ENCODE results near the gene NME5.
"Not testable (repeated sequence)": the region's sequence is repeated elsewhere in the genome, so short reads cannot be mapped to it uniquely, and the experiment has no call there.

NME5 gene

GRCh38 chr5:138083702-138084101 lies 55.5 kb downstream of the NME5 start, which contains the start of gene WNT8A:
WNT8A (plus strand) TSS chr5:138084033; CDS start chr5:138084128, 95 bp downstream.
- Histone ChIP-seq H3K36me3 (ENCODE audit: control insufficient read depth, insufficient read depth, low read length) (no peaks in the 10 kb centered on the region), H3K9me3 (ENCODE audit: control insufficient read depth, low read length) (no peaks in the 10 kb centered on the region), H3K27ac (ENCODE audit: insufficient read depth, low read depth, low read length, poor library complexity, severe bottlenecking) (no peak within 1 kb of the TSS), H3K4me3 (ENCODE audit: insufficient read depth, low read depth, low read length) (no peak within 1 kb of the TSS), H3K4me1 (ENCODE audit: control insufficient read depth, insufficient read depth, low read length) (peaks cover 3% of the 10 kb centered on the region), H3K27me3 (ENCODE audit: control insufficient read depth, insufficient read depth, low read length, poor library complexity, severe bottlenecking) (no peaks in the 10 kb centered on the region)
- 27 to 38% methylated on average over 5 of the region's 5 CpGs for WGBS, 2 experiments

GRCh38 chr5:138082033-138082432 lies 57.2 kb downstream of the NME5 start:
- WGBS, 2 experiments: 77 to 81% methylated on average over 4 of the region's 4 CpGs
- Histone ChIP-seq H3K36me3 (ENCODE audit: control insufficient read depth, insufficient read depth, low read length) (no peaks in the 10 kb centered on the region), H3K27me3 (ENCODE audit: control insufficient read depth, insufficient read depth, low read length, poor library complexity, severe bottlenecking) (no peaks in the 10 kb centered on the region), H3K4me1 (ENCODE audit: control insufficient read depth, insufficient read depth, low read length) (peaks cover 18% of the 10 kb centered on the region), H3K9me3 (ENCODE audit: control insufficient read depth, low read length) (no peaks in the 10 kb centered on the region), H3K27ac (ENCODE audit: insufficient read depth, low read depth, low read length, poor library complexity, severe bottlenecking) (no peak overlapping the region), H3K4me3 (ENCODE audit: insufficient read depth, low read depth, low read length) (no peak overlapping the region)

- no peak overlapping the region for H3K4me3 ChIP-seq (ENCODE audit: insufficient read depth, low read depth, low read length)
- peaks cover 18% of the 10 kb centered on the region for H3K4me1 ChIP-seq (ENCODE audit: control insufficient read depth, insufficient read depth, low read length)
- no peak overlapping the region for H3K27ac ChIP-seq (ENCODE audit: insufficient read depth, low read depth, low read length, poor library complexity, severe bottlenecking)
- no peaks in the 10 kb centered on the region for H3K27me3 ChIP-seq (ENCODE audit: control insufficient read depth, insufficient read depth, low read length, poor library complexity, severe bottlenecking)
- no peaks in the 10 kb centered on the region for H3K36me3 ChIP-seq (ENCODE audit: control insufficient read depth, insufficient read depth, low read length)
- no peaks in the 10 kb centered on the region for H3K9me3 ChIP-seq (ENCODE audit: control insufficient read depth, low read length)
- WGBS, 2 experiments: 41% methylated on average over 1 of the region's 1 CpG
Observed at GRCh38 chr5:138078006-138078643, 61.1 kb downstream of the NME5 start.

- Histone ChIP-seq H3K27me3 (ENCODE audit: control insufficient read depth, insufficient read depth, low read length, poor library complexity, severe bottlenecking) (no peaks in the 10 kb centered on the region), H3K4me3 (ENCODE audit: insufficient read depth, low read depth, low read length) (no peak overlapping the region), H3K36me3 (ENCODE audit: control insufficient read depth, insufficient read depth, low read length) (no peaks in the 10 kb centered on the region), H3K4me1 (ENCODE audit: control insufficient read depth, insufficient read depth, low read length) (peaks cover 18% of the 10 kb centered on the region), H3K27ac (ENCODE audit: insufficient read depth, low read depth, low read length, poor library complexity, severe bottlenecking) (no peak overlapping the region), H3K9me3 (ENCODE audit: control insufficient read depth, low read length) (no peaks in the 10 kb centered on the region)
- 30 to 38% methylated on average over 4 to 5 of the region's 5 CpGs for WGBS, 2 experiments
Observed at GRCh38 chr5:138077064-138077696, 62.0 kb downstream of the NME5 start.

- H3K4me1 ChIP-seq (ENCODE audit: control insufficient read depth, insufficient read depth, low read length); H3K36me3 ChIP-seq (ENCODE audit: control insufficient read depth, insufficient read depth, low read length); H3K9me3 ChIP-seq (ENCODE audit: control insufficient read depth, low read length); H3K4me3 ChIP-seq (ENCODE audit: insufficient read depth, low read depth, low read length); H3K27ac ChIP-seq (ENCODE audit: insufficient read depth, low read depth, low read length, poor library complexity, severe bottlenecking); H3K27me3 ChIP-seq (ENCODE audit: control insufficient read depth, insufficient read depth, low read length, poor library complexity, severe bottlenecking): not testable (repeated sequence)
- 96% methylated on average over 23 to 31 of the region's 32 CpGs for WGBS, 2 experiments
Observed at GRCh38 chr5:138070026-138070425, 69.2 kb downstream of the NME5 start.

- WGBS, 2 experiments: 53 to 54% methylated on average over 6 of the region's 6 CpGs
- Histone ChIP-seq H3K4me3 (ENCODE audit: insufficient read depth, low read depth, low read length) (no peak overlapping the region), H3K27me3 (ENCODE audit: control insufficient read depth, insufficient read depth, low read length, poor library complexity, severe bottlenecking) (no peaks in the 10 kb centered on the region), H3K27ac (ENCODE audit: insufficient read depth, low read depth, low read length, poor library complexity, severe bottlenecking) (no peak overlapping the region), H3K4me1 (ENCODE audit: control insufficient read depth, insufficient read depth, low read length) (no peaks in the 10 kb centered on the region), H3K36me3 (ENCODE audit: control insufficient read depth, insufficient read depth, low read length) (no peaks in the 10 kb centered on the region), H3K9me3 (ENCODE audit: control insufficient read depth, low read length) (no peaks in the 10 kb centered on the region)
Observed at GRCh38 chr5:138068742-138069600, 70.3 kb downstream of the NME5 start.

GRCh38 chr5:138067945-138068344 lies 71.3 kb downstream of the NME5 start:
- no peak overlapping the region for H3K27ac ChIP-seq (ENCODE audit: insufficient read depth, low read depth, low read length, poor library complexity, severe bottlenecking)
- no peaks in the 10 kb centered on the region for H3K27me3 ChIP-seq (ENCODE audit: control insufficient read depth, insufficient read depth, low read length, poor library complexity, severe bottlenecking)
- no peaks in the 10 kb centered on the region for H3K9me3 ChIP-seq (ENCODE audit: control insufficient read depth, low read length)
- H3K4me1 ChIP-seq (ENCODE audit: control insufficient read depth, insufficient read depth, low read length): no peaks in the 10 kb centered on the region
- 92 to 96% methylated on average over 8 of the region's 8 CpGs for WGBS, 2 experiments
- no peak overlapping the region for H3K4me3 ChIP-seq (ENCODE audit: insufficient read depth, low read depth, low read length)
- no peaks in the 10 kb centered on the region for H3K36me3 ChIP-seq (ENCODE audit: control insufficient read depth, insufficient read depth, low read length)
